Thoracic aorta (tissue), 2 donors: ENCODE measurements around the gene PSMA6. TPM values are rescaled to one million over a fixed set of nuclear protein-coding genes. Genes with fewer than 3 reads are reported as not detected.

ENCODE experiments used
- ATAC-seq: fragments of 150-250 bp; one replicate; pipeline ENCODE4 v1.8.0; 2017; ENCODE audit warnings: low read depth; ENCODE audit not compliant: insufficient number of reproducible peaks, low FRiP score
- DNase-seq: peaks from one replicate; pipeline ENCODE4 v3.0.0-alpha.2; 2020; ENCODE audit warnings: low spot score
- H3K27ac ChIP-seq, 2 donors: fragments of 200-600 bp; sonication (generic); 1 replicate in 1 of 2; 2 replicates in 1 of 2; pipeline ENCODE4 v1.5.1; 2016; ENCODE audit warnings: mild to moderate bottlenecking in 2 of 2, moderate library complexity in 2 of 2
- H3K27me3 ChIP-seq: fragments of 200-600 bp; sonication (generic); replicated peaks from 2 replicates; pipeline ENCODE4 v1.6.0; 2016; ENCODE audit warnings: mild to moderate bottlenecking; ENCODE audit not compliant: insufficient read depth
- H3K36me3 ChIP-seq: fragments of 200-600 bp; sonication (generic); one replicate; pipeline ENCODE4 v1.5.1; 2016
- H3K4me1 ChIP-seq, 2 donors: fragments of 200-600 bp; sonication (generic); 1 replicate in 1 of 2; 2 replicates in 1 of 2; pipeline versions ENCODE4 v1.5.1 to v1.6.0; 2016; ENCODE audit warnings: low read depth in 2 of 2, mild to moderate bottlenecking in 1 of 2; ENCODE audit not compliant: control insufficient read depth in 1 of 2
- H3K4me3 ChIP-seq: fragments of 200-600 bp; sonication (generic); 2 replicates; pipeline ENCODE4 v1.5.1; 2016; ENCODE audit warnings: mild to moderate bottlenecking
- H3K9me3 ChIP-seq: fragments of 200-600 bp; sonication (generic); 2 replicates; pipeline ENCODE4 v1.5.1; 2016
- total RNA-seq, 2 donors: library from RNA; depleted of rRNA; stranded (reverse); fragments of >200 nt; gene quantifications; one replicate each; pipeline versions ENCODE4 v1.1.0 to v1.2.3, GENCODE V29; 2016
- TF ChIP-seq, protein P1 (sequence below): fragments of 200-600 bp; sonication (generic); IDR thresholded peaks from one replicate; pipeline ENCODE4 v1.5.1; 2019; ENCODE audit warnings: antibody characterized with exemption

PSMA6 gene
- total RNA-seq, 2 donors from 2014 or later, result 56.5 to 119 TPM

DNA sequence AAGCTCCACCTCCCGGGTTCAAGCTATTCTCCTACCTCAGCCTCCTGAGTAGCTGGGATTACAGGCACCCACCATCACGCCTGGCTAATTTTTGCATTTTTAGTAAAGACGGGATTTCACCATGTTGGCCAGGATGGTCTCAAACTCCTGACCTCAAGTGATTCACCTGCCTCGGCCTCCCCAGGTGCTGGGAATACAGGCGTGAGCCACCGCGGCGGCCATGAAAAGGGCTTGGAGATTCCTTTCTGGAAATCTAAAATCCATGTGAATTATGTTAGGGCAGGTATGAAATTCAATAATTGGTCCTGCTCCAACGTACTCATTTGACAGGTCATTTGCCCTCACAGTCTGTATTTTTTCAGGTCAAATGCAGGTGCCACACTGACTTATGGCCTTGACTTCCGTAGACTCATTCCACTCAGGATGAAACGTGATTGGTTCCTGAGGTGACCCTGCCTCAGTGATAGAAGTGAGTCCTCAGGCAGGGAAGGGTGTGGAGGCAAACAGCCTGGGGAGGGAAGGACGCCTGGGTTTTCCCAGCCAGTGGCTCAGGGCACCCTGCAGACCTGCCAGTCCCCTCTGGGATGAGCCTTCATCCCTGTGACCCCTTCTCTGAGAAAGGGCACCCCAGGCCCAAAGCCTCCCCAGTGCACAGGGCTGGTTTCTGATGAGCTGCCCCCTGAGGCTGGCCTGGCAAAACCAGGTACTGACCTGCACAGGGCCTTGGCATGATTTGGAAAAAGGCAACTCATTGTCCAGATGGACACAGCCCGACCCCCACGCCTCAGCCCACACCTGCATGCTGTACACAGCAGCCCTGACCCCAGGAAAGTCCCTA lies 48.7 kb downstream of the PSMA6 start:
- Histone ChIP-seq H3K36me3 (no peaks in the 10 kb centered on the region), H3K27me3 (no peaks in the 10 kb centered on the region), H3K4me1 (peaks cover 24 to 51% of the 10 kb centered on the region in 2 donors), H3K9me3 (no peaks in the 10 kb centered on the region), H3K4me3 (no peak overlapping the region), H3K27ac (peak overlapping the region; percentile 71 to 97)
- ATAC-seq (no peak), DNase-seq (no peak)
- TF ChIP-seq, protein P1, sequence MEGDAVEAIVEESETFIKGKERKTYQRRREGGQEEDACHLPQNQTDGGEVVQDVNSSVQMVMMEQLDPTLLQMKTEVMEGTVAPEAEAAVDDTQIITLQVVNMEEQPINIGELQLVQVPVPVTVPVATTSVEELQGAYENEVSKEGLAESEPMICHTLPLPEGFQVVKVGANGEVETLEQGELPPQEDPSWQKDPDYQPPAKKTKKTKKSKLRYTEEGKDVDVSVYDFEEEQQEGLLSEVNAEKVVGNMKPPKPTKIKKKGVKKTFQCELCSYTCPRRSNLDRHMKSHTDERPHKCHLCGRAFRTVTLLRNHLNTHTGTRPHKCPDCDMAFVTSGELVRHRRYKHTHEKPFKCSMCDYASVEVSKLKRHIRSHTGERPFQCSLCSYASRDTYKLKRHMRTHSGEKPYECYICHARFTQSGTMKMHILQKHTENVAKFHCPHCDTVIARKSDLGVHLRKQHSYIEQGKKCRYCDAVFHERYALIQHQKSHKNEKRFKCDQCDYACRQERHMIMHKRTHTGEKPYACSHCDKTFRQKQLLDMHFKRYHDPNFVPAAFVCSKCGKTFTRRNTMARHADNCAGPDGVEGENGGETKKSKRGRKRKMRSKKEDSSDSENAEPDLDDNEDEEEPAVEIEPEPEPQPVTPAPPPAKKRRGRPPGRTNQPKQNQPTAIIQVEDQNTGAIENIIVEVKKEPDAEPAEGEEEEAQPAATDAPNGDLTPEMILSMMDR, result no peak

DNA sequence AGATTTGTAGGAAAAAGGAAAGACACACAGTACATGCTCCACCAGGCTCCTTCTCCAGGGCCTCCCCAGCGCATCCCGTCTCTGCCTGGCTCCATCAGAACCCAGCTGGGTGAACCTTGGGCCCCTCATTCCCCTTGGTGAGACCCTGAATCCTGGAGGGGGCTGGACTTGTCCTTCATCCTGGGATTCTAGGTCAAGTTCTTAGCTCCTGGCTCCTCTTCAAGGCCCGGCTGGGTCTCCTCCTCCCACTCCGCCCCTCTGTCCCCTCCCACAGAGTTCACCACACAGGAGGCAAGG lies 49.2 kb downstream of the PSMA6 start:
- H3K9me3 ChIP-seq, result no peaks in the 10 kb centered on the region
- peak; percentile 4 for ATAC-seq
- H3K36me3 ChIP-seq, result no peaks in the 10 kb centered on the region
- peak overlapping the region; percentile 71 to 97 for H3K27ac ChIP-seq
- DNase-seq, result no peak
- TF ChIP-seq, protein P1, result no peak
- peak overlapping the region; percentile 68 for H3K4me3 ChIP-seq
- H3K27me3 ChIP-seq, result no peaks in the 10 kb centered on the region
- H3K4me1 ChIP-seq, result peaks cover 23 to 46% of the 10 kb centered on the region in 2 donors

DNA sequence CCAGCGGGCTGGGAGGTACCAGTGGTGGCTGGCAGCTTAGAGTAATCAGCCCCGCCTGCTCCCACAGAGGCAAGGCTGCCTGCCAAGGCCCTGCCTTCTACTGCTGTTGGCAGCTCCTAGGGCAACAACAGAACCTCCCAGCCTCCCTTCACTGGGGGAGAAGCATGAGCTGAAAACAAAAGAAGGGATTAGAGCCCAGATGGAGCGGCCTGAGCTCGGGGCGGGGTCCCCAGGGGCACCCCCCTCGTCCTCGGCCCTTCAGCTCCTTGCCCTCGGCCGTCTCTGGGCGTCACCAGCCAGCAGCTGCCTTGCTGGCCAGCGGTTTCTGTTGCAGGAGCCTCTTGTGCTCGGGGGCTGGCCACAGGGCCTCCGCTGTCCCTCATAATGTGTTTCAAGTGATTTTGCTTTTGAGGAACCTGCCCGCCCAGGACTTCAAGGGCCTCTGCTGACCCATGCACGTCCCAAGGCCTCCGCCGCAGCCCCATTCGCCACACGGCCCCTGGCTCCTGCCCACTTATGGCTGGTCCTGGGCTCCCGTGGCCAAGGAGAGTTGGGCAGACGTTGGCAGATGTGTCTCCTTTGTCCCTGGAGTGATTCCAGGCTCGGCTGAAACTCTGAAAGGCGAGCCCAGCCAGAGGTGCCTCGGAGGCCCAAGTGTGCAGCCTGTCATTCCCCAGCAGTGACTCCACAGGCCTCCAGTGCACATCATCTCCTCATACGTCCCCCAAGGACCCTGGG lies 49.7 kb downstream of the PSMA6 start:
- Histone ChIP-seq H3K27ac (peak overlapping the region; percentile 91 to 97), H3K4me1 (peaks cover 22 to 44% of the 10 kb centered on the region in 2 donors), H3K36me3 (no peaks in the 10 kb centered on the region), H3K9me3 (no peaks in the 10 kb centered on the region), H3K4me3 (peak overlapping the region; percentile 68), H3K27me3 (no peaks in the 10 kb centered on the region)
- TF ChIP-seq, protein P1, result no peak
- DNase-seq, result peak; percentile 93
- peak; percentile 73 for ATAC-seq

DNA sequence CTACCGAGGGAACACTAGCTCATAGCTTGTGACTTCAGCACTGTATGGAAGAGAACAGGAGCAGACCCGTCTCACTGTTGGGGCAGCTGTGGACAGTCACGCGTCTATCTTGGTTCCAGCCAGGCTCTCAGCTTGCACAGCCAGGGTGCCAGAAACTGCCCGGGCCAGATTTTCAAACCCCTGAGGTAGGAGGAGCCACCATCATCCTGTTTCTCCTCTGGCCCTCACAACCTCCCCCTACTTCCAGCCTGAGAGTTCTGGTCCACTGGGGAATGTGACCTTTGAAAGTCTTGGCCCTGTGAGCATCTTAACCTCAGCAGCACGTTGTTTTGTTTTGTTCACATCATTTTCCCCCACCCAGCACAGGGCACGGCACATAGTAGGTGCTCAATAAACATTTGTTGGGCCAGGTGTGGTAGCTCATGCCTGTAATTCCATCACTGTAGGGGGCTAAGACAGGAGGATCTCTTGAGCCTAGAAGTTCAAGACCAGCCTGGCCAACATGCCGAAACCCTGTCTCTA lies 50.4 kb downstream of the PSMA6 start:
- Histone ChIP-seq H3K27me3 (no peaks in the 10 kb centered on the region), H3K4me3 (peak overlapping the region; percentile 68), H3K4me1 (peaks cover 18 to 37% of the 10 kb centered on the region in 2 donors), H3K36me3 (no peaks in the 10 kb centered on the region), H3K9me3 (no peaks in the 10 kb centered on the region), H3K27ac (peak overlapping the region; percentile 91 to 97)
- DNase-seq (no peak), ATAC-seq (no peak)
- TF ChIP-seq, protein P1, result no peak

DNA sequence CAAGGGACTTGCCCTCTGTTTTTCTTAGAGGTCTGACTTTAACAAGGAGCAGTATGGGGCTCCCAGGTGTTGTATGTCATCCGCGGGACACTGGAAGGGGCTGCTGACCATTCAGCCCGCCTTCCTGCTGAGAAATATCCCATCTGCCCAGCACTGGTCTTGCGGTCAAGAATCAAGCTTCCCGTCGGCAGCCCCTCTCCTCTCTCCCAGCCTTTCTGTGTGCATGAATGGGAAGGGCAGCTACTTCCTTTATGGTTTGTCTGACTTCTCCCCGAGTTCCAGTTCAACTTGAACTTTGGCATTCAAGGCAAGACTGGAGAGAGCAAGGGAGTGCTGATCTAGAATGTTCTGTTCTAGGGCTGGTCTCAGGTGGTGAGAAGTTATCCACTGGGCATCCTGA lies 51.5 kb downstream of the PSMA6 start:
- no peak for DNase-seq
- H3K36me3 ChIP-seq, result no peaks in the 10 kb centered on the region
- TF ChIP-seq, protein P1, result no peak
- peaks cover 14 to 30% of the 10 kb centered on the region in 2 donors for H3K4me1 ChIP-seq
- no peaks in the 10 kb centered on the region for H3K27me3 ChIP-seq
- H3K9me3 ChIP-seq, result no peaks in the 10 kb centered on the region
- no peak for ATAC-seq
- peak overlapping the region in 1 of 2 donors; percentile 32 for H3K27ac ChIP-seq
- no peak overlapping the region for H3K4me3 ChIP-seq
